ENCODE measurements around the gene MTUS2.
"Not testable (repeated sequence)": the region's sequence is repeated elsewhere in the genome, so short reads cannot be mapped to it uniquely, and the experiment has no call there.

Gene MTUS2

DNA sequence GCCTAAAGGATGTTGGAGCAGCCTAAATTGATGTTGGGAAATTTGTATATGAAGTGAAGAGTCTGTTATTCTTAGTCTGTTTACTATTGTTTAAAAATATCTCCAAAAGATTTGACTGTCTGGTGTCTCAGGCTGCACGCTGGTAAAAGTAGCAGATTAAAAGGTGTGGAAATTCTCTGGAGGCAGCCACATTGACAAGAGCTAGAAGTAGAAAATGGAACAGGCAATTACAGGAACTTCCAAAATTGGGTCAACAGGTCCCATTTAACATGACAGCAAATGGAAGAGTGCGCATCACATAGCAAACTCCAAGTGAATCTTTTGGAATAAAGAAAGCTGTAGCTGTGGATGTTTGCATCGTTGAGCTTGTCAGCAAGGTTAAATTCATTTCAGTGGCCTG is 138.3 kb downstream of the MTUS2 start:
- no peak for DNase-seq (ENCODE audit: low read depth)

DNA sequence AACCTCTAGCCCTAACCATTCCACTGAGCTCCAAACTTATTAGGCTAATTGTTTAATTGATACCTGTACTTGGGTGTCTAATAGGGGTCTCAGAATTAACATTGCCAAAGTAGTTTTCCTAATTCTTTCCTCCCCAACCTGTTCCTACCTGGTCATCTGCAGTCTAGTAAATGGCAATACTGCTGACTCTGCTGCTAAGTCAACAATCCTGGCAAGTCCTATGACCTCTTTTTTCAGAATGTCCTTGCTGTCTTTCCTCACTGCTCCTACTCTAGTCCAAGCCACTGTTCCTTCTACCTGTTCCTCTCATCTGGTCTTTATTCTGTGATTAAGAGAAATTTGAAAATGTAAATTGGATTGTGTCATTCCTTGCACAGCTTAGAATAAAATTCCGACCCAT is 143.9 kb downstream of the MTUS2 start:
- DNase-seq (ENCODE audit: low read depth) = no peak

DNA sequence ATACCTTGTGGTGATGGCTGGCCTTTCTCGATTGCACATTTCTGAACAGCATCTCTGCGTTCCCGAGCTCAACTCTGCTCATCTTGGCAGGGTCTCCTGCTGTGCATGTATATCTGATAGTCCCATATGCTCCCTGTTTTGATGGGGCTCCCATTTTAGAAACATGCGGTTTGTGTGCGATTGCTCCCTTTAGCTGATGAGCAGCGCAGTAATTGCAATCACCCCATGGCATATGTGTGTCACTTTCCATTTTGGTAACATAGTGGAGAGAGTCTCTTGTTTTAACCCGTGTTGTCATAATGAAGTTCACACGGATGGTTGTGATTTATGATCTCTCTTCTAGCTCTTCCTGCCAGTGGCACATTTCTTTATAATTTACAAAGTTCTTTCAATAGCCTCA is 144.7 kb downstream of the MTUS2 start:
- DNase-seq (ENCODE audit: low read depth) = no peak

DNA sequence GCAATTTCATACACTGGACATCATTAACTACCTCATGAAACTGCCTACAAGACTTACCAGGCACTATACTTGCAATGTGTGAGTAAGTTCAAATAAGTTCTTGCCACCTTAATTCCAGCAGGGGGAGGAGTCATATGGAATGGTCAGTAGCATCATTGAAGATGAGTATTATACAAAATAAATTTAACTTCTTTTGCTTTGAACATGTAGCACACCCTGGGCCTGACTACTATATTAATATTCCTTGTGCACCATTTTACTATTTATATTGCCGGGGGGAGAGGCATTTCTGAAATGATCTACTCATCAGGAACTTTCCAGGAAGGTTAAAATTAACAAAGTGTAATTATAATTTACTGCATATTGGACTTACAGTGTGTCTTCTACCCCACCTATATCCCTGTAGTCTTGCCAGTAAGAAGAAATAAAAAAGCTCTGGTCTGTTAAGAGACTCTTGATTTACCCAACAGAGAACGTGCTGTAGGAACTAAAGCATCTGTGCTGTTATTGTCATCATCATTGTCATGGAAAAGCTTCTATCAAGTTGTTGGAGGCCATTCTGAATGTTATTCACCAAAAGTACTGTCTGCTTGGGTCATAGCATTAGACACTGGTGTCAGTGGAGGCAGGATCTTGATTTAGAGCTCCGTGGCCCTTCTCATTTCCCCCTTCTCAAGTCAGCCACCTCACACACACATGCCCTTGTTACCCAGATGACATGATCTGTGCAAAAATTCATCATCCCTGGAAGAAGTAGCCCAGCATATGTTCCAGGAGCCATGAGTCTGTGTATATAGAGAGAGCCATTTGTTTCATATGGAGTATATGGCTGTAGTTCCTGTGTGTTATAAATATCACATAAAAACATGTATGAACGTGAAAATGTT is 147.1 kb downstream of the MTUS2 start:
- no peak for DNase-seq (ENCODE audit: low read depth)

DNA sequence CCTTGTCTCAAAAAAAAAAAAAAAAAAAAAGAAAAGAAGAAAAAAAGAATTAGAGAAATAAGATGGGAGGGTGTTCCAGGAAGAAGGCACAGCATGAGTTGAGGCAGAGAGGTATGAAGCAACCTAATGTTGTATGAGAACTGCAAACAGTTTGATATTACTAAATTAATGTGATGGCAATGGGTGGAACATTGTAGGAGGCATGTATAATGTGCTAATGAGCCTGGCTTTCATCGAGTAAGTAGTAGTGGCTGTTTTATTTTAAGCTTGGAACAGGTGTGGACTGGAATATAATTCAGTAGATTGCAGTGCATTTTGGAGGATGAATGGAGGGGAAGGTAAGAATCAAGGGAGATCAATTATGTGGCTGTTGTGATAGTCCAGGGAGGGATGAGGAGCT is 156.1 kb downstream of the MTUS2 start:
- no peak for DNase-seq (ENCODE audit: low read depth)

DNA sequence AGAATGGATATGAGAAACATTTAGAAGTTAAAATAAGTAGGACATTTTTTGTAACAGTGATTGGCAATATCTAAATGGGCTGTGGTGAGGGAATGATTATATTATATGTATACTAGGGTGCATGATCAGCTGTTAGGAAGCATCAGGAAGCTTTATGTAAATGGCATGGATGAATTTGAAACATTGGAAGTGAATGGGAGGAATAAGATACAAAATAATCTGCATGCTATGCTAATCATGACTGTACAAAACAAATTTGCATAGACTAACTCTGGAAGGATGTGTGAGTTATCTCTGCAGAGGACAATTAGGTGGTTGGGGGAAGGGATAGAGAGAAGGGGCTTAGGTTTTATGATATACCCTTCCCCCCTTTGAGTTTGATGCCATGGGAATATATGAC is 156.5 kb downstream of the MTUS2 start:
- DNase-seq (ENCODE audit: low read depth) = no peak

DNA sequence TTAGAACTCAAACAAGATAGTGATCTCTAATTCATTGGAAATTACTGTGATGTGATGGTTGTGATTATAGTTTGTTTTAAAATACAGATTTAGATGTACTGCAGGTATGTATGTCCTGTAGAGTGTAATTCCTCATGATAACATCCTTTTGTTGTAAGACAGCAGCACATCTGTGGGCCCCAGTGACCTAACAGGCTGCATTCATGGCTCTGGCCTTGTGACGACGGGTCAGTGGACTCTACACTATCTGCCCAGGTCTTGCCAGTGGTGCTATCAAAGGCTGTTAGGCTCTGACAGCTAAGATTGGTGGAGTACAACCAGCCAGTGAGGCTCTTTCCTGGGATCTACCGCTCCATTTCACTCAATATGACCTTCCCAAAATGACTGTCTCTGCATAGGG is 158.4 kb downstream of the MTUS2 start:
- no peak for DNase-seq (ENCODE audit: low read depth)

DNA sequence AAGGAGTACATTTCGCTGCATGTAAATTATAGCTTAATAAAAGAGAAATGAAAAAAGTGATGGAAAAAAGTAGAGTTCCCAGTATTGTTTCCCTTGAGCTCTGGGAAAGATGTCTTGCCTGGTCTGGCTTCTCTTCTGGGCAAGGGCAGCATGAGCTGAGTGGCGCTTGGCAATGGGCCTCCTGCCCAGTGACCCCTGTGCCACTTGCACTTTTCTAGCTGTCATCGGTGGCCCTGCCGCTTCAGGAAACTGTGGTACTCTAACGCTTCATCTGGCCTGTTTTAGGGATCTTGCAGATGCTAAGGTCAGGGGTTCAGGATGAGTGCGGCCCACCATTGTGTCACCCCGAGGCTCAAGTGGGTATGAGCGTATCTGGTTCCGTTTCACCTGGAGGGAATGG is 161.4 kb downstream of the MTUS2 start:
- DNase-seq (ENCODE audit: low read depth) = no peak

DNA sequence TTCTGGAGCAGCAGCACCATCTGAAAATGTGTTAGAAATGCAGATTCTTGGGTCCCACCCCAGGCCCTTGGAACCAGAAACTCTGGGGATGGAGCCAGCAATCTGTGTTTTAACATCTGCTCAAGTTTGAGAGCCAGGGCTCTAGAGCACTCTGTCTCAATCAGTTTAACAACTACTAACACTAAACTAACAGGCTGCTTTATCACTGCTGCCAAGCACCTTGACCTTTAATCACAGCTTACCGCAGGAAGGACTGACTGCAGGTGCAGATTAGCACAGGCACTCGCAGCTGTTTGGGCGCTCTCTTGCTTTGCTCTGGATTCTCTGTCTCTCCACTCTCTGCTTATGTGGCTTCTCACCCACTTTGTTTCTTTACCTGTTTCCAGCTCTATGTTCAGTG is 163.5 kb downstream of the MTUS2 start:
- DNase-seq (ENCODE audit: low read depth) = no peak

DNA sequence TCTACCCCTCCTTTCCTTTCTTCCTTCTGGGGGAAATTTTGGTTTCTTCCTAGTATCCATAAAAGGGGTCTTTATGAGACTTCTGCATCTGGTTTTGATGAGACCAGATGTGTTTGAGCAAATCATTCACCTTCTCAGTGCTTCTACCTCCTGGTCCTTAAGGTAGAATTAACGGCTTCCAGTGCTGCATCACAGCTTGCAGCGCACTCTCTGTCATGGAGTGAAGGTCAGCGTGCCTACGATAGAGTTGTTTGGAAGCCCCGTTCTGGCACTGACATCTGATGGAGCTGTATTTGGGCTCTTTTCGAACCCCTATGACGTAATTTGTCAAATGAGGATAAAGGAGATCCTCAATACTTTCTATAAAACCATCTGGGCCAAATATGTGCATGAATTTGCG is 164.2 kb downstream of the MTUS2 start:
- DNase-seq (ENCODE audit: low read depth) = no peak

DNA sequence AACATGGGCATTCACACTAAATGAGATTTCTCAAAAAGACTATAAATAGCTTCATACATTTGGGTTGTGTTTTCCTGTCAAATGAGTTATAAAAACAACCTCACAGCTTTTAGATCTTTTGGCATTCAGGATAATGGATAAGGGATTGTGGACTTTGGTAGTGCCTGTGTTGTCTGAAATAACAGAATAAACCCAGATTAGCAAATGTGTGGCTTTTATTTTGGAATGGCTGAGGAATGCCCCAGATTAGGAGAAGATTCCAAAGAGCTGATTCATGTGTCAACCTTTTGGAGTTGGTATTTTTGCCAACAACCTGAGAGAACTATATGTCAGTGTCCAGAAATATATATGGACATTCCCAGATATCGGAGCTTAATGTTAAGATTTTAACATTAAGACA is 164.7 kb downstream of the MTUS2 start:
- no peak for DNase-seq (ENCODE audit: low read depth)

DNA sequence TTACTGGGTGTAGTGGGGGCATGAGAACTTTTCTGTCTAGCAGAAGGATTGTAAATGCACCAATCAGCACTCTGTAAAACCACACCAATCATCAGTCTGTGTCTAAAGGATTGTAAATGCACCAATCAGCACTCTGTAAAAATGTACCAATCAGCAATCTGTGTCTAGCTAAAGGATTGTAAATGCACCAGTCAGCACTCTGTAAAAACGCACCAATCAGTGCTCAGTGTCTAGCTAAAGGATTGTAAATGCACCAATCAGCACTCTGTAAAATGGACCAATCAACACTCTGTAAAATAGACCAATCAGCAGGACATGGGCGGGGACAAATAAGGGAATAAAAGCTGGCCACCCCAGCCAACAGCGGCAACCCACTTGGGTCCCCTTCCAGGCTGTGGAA is 170.2 kb downstream of the MTUS2 start:
- not testable (repeated sequence) for DNase-seq (ENCODE audit: low read depth)

DNA sequence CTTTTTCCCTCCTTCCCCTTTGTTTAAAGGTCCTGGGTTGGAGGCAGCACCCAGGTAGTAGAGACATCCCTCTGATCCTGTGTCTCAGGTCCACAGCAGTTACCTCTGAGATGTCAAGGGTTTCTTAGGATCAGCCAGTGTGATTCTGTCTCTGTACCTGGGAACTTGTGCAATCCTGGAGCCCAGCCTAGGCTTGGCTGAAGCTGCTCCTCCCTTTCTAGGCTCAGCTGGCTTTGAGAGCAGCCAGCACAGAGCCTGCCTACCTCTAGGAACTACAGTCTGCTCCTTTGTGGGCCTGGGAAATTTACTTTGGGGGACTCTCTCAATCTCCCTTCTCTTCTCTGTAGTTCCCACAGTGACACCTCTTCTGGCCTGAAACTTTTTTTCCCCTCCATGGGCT is 171.6 kb downstream of the MTUS2 start:
- no peak for DNase-seq (ENCODE audit: low read depth)

DNA sequence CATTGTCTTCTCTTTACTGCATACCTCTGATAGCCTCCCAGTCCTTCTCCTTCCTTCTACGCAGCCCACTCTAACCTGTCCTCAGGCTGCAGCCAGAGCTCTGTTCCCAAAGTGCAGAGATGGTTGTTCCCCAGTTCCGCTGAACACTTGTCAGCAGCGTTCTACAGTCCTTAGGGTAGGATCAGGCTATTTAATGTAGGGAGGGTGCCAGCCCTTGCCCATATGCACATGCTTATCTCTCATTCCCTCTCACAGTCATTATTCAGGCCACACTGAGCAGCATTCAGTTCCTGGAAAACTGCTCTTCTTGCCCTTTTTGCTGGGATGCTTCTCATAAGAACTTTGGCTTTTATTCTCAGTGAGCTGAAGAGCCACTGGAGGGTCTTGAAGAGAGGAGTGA is 180.7 kb downstream of the MTUS2 start:
- DNase-seq (ENCODE audit: low read depth) = no peak

DNA sequence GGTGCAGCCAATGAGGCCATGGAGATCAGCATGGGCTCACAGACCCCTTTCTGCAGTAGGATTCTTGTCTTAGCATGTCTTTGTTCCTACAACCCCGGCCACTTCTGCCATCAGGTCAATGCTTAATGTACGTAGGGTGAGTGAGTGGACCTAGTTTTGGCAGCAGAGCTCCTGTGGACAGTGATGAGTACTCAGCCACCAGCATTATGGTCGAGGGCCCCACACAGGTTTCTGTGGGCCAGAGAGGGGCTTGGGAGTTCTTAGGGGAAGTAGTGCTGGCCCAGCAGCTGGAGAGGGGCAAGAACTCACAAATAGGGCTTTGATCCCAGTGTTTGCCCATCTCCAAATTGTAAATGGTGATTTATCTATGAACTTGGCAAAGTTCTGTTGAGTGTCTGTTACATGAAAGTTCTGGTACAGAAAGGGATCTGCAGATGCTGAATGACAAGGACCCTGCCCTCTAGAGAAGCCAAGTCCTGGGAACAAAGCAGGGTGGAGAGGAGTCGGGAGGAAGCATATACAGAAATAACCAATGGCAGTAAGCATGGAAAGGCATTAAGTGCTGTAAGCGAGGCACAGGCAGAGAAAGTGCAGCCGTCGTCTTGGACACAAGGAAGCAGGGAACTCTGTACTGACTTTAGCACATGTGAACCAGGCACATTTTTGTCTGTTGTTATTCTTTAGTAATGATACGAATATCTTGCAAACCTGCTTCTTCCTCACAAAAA is 185.1 kb downstream of the MTUS2 start:
- DNase-seq (ENCODE audit: low read depth) = no peak

DNA sequence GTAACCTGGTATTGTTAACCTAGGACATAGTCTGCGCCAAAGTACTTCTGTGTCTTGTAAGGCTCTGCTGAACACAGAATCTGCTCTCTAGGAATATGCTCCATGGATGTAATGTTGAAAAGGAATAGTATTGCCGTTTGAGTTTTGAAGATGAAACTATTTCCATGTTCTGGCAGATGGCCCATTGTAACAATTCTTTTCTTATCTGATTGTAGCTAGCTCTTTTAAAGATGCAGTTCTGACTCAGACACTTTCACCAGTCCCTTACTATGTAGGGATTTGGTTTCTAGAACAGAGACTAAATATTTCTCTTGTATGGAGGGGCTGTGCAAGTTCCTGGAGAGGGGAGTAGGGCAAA is 185.6 kb downstream of the MTUS2 start:
- no peak for DNase-seq (ENCODE audit: low read depth)

DNA sequence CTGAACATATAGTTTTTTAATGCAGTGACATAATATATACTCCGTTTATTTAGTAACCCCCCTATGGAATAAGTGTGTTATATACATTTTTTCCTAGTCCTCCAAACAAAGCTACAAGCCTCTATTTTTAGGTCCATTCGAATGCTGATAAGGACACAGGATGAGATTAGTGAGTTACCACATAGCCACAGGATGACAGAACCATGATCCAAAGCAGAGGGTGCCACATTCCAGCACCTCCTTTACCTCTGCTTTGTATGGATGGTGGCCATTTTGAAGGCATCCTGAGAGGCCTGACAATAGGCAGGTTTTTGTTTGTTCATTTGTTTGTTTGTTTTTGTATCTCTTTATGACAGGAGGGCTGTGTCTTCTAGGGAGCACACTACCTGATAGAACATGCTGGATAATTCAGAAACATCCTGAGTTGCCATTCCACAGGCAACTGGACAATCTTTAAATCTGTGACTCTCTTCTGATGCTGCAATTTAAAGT is 186.3 kb downstream of the MTUS2 start:
- no peak for DNase-seq (ENCODE audit: low read depth)

DNA sequence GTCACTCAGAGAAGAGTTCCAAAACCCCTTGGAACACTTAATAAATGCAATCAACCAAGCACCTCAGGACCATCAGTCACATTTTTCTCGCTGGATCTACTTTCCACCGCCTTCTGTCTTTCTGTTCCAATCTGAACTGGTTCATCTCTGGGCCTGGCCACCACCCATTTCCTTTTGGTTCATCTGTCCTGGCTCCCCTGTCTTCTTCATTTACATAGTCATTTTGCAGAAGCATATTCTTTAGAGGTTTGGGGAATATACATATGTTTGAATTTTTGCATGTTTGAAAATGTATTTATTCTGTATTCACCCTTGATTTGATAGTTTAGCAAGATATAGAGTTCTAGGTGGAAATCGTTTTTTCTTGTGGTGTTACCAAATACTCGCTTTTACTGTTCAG is 188.2 kb downstream of the MTUS2 start:
- no peak for DNase-seq (ENCODE audit: low read depth)

DNA sequence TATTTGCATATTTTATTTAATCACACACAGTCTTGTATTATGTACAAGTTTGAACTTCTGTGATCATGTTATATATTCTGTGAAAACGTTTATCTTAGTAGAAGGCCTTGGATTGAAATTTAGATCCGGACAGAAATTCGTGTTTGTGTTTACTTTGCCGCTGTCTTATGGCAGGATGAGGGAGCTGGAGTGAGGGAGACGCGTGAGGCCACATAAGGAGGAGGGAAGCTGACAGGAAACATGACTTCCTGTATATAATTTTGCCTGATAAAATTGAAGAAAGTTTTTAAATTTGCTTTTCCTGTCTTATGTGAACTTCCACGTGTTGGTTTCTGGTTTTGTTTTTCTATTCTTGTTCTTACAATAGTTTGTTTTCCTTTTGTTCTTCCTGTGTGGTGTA is 200.2 kb downstream of the MTUS2 start:
- DNase-seq (ENCODE audit: low read depth) = no peak

DNA sequence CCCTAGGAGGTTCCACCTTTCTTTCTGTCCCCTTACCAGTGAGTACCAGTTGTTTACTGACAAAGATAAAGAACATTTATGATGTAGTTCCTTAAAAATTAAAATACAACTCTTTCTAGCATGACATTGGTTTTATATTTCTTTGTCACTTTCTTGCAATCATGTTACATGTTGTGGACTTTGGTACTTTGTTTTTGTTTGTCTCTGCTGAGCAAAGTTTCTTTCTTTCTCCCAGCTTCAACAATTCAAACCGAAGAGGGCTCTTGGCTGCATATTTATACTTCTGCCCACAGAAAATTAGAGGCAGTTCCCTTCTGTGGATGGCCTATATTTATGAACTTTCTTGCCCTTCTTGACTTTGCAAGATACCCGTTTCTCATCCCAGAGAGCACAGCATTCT is 201.2 kb downstream of the MTUS2 start:
- no peak for DNase-seq (ENCODE audit: low read depth)

DNA sequence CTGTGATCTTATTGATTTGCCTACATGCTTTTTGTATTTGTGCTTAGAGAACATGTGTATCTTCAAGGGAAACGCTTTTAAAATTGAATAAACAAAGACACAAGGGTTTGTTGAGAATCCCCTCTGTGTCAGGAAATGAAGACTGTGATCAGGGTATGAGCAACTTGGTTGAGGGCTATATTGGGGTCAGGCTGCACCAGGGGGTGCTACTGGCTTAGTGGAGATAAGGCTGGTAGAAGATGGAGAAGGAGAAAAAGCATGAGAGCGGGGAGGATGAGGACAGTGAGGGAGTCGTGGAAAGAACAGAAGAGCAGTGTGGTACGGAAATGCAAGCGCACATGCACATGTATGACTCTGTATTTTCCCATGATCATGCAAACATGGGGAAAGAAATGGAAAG is 201.6 kb downstream of the MTUS2 start:
- no peak for DNase-seq (ENCODE audit: low read depth)

DNA sequence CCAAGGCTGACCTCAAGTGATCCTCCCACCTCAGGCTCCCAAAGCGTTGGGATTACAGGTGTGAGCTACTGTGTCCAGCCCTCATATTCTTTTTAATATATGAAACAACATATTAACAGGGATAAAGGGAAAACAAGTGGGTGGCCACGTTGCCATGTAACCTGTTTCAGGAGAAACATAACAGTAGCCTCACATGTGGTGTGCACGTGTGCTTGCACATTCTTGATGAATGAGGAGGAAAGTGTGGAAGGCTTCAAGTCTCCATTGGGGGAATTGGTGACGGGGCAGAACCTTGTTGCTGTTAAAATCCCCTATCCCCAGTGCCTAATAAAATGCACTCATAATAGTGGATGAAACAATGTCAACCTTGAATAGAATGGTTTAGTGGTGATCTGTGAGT is 202.3 kb downstream of the MTUS2 start:
- no peak for DNase-seq (ENCODE audit: low read depth)

DNA sequence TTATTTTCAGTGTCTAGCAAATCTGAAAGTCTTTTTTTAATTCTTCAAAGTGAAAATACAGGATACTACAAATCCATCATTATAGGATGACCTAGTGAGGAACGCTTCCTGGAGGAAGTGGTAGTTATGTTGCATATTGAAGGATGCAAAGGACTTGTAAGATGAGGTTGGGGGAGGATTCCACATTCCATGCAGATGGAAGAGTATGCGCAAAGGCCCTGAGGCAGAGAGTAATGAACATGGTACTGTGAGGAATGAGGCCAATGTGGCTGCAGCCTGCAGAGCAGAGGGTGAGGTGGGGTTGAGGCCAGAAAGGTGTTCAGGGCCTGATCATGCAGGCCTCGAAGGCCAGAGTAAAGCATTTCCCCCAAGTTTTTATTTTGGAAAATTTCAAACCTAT is 202.8 kb downstream of the MTUS2 start:
- no peak for DNase-seq (ENCODE audit: low read depth)

DNA sequence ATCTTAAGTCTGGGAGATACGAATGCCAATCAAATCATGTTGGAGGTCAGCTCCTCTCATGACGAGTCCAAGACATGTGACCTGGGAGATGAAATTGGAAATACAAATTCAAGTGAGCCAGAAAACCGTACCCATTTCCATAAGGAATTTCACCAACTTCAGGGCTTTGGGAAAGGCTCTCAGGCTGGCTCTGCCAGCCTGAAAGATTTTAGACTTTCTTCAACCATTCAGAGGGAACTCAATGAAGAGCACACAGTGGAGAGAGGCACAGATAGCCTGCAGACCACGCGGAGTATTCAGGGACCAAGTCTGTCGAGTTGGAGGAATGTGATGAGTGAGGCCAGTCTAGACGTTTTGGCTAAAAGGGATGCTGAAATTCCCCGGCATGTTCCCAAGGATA is 204.6 kb downstream of the MTUS2 start:
- no peak for DNase-seq (ENCODE audit: low read depth)

All from activated T-cell treated with anti-CD3 and anti-CD28 coated beads for 24 hours (primary cell).